IMR-90 (cell line): Measurements from ENCODE around the gene FOSL2. TPM values are rescaled to one million over a fixed set of nuclear protein-coding genes. Genes with fewer than 3 reads are reported as not detected.

Experiments used
- ATAC-seq: fragments of 200-7000 bp; cut with Tn5 transposase; 2 replicates; pipeline ENCODE4 v1.9.1; 2020; ENCODE audit warnings: low read depth, mild to moderate bottlenecking, moderate library complexity
- BruUV-seq: library from RNA; stranded (reverse); fragments of 400-500 nt; replicated peaks from 2 replicates; lab custom pipeline; 2021; lab: Mats Ljungman, UMichigan
- CTCF ChIA-PET: fragments of 300-600 bp; formaldehyde crosslinking; extraction: SDS; loops from one replicate; lab custom pipeline; 2021; ENCODE audit warnings: antibody characterized with exemption; lab: Yijun Ruan, JAX
- POLR2A ChIA-PET: fragments of 300-600 bp; sonication (Branson Sonifier 250); formaldehyde crosslinking; loops from one replicate; lab custom pipeline; 2022; ENCODE audit warnings: antibody characterized with exemption; ENCODE audit not compliant: unreplicated experiment; lab: Charles Lee
- DNase-seq: peaks from one replicate; pipeline ENCODE4 v3.0.0; 2013
- H2AFZ ChIP-seq: replicated peaks from 2 replicates; pipeline ENCODE3; 2013; ENCODE audit warnings: low read length, mild to moderate bottlenecking; ENCODE audit not compliant: poor library complexity
- H2AK5ac ChIP-seq: 2 replicates; pipeline ENCODE4 v1.6.1; 2013; ENCODE audit warnings: low read depth, low read length, inconsistent platforms
- H2AK9ac ChIP-seq: replicated peaks from 2 replicates; pipeline ENCODE3; 2013; ENCODE audit warnings: mild to moderate bottlenecking, low read depth, low read length, moderate library complexity; ENCODE audit not compliant: poor library complexity
- H2BK120ac ChIP-seq: 2 replicates; pipeline ENCODE4 v1.6.1; 2013; ENCODE audit warnings: low read depth, low read length, inconsistent platforms
- H2BK15ac ChIP-seq: 3 replicates; pipeline ENCODE4 v1.6.1; 2013; ENCODE audit warnings: low read depth, low read length, inconsistent platforms
- H2BK20ac ChIP-seq: 2 replicates; pipeline ENCODE4 v1.6.1; 2013; ENCODE audit warnings: low read depth, mild to moderate bottlenecking, inconsistent platforms, low read length, moderate library complexity
- H2BK5ac ChIP-seq: 2 replicates; pipeline ENCODE4 v1.6.1; 2013; ENCODE audit warnings: mild to moderate bottlenecking, low read depth, low read length, inconsistent platforms; ENCODE audit not compliant: poor library complexity, severe bottlenecking
- H3K14ac ChIP-seq: replicated peaks from 2 replicates; pipeline ENCODE4 v1.6.1; 2013; ENCODE audit warnings: low read depth, low read length, inconsistent platforms
- H3K18ac ChIP-seq: 2 replicates; pipeline ENCODE4 v1.6.1; 2013; ENCODE audit warnings: low read depth, low read length, control low read depth
- H3K23ac ChIP-seq: 2 replicates; pipeline ENCODE4 v1.6.1; 2013; ENCODE audit warnings: low read depth, low read length, inconsistent platforms
- H3K27ac ChIP-seq: 2 replicates; pipeline ENCODE4 v1.5.1; 2013; ENCODE audit warnings: mild to moderate bottlenecking, control low read depth, low read length; ENCODE audit not compliant: insufficient read depth
- H3K27me3 ChIP-seq: 2 replicates; pipeline ENCODE4 v1.6.1; 2013; ENCODE audit warnings: low read length; ENCODE audit not compliant: control insufficient read depth, insufficient read depth
- H3K36me3 ChIP-seq: 2 replicates; pipeline ENCODE4 v1.6.1; 2013; ENCODE audit warnings: low read length, mixed read lengths; ENCODE audit not compliant: control insufficient read depth, insufficient read depth
- H3K4ac ChIP-seq: 2 replicates; pipeline ENCODE4 v1.6.1; 2013; ENCODE audit warnings: low read depth, low read length, inconsistent platforms
- H3K4me1 ChIP-seq: 2 replicates; pipeline ENCODE4 v1.6.1; 2013; ENCODE audit warnings: low read length, mixed read lengths; ENCODE audit not compliant: control insufficient read depth, insufficient read depth
- H3K4me2 ChIP-seq: 2 replicates; pipeline ENCODE4 v1.6.1; 2013; ENCODE audit warnings: low read depth, mild to moderate bottlenecking, control low read depth, low read length, moderate library complexity
- H3K4me3 ChIP-seq: 2 replicates; pipeline ENCODE4 v1.5.1; 2013; ENCODE audit warnings: low read depth, mild to moderate bottlenecking, control low read depth, low read length, moderate library complexity; ENCODE audit not compliant: insufficient read depth
- H3K56ac ChIP-seq: 2 replicates; pipeline ENCODE4 v1.6.1; 2013; ENCODE audit warnings: low read length, inconsistent platforms; ENCODE audit not compliant: insufficient read depth; ENCODE audit errors: extremely low read depth
- H3K79me1 ChIP-seq, 2 experiments: 2 replicates each; pipeline ENCODE4 v1.6.1; 2013; ENCODE audit warnings: low read length in 2 of 2, inconsistent platforms in 1 of 2, low read depth in 1 of 2
- H3K9ac ChIP-seq: 2 replicates; pipeline ENCODE4 v1.6.1; 2013; ENCODE audit warnings: low read depth, low read length, control low read depth
- H3K9me1 ChIP-seq: 2 replicates; pipeline ENCODE4 v1.6.1; 2013; ENCODE audit warnings: low read length, inconsistent platforms; ENCODE audit not compliant: insufficient read depth
- H3K9me3 ChIP-seq: 2 replicates; pipeline ENCODE4 v1.6.1; 2013; ENCODE audit warnings: low read length; ENCODE audit not compliant: control insufficient read depth, insufficient read depth
- H4K20me1 ChIP-seq: 2 replicates; pipeline ENCODE4 v1.6.1; 2013; ENCODE audit warnings: low read length, inconsistent platforms; ENCODE audit not compliant: insufficient read depth
- H4K5ac ChIP-seq: 2 replicates; pipeline ENCODE4 v1.6.1; 2013; ENCODE audit warnings: mild to moderate bottlenecking, low read depth, low read length, control low read depth
- H4K8ac ChIP-seq, 2 experiments: 2 replicates each; pipeline ENCODE4 v1.6.1; 2013; ENCODE audit warnings: low read depth in 2 of 2, low read length in 2 of 2, control low read depth in 1 of 2, inconsistent platforms in 1 of 2
- H4K91ac ChIP-seq: 2 replicates; pipeline ENCODE4 v1.6.1; 2013; ENCODE audit warnings: low read depth, low read length, inconsistent platforms; ENCODE audit not compliant: insufficient read depth
- BHLHE40 ChIP-seq: fragments of 150-350 bp; IDR thresholded peaks from 2 replicates; pipeline ENCODE4 v1.6.1; 2016; ENCODE audit warnings: mild to moderate bottlenecking, low read depth, low read length
- CEBPB ChIP-seq: IDR thresholded peaks from 2 replicates; pipeline ENCODE4 v1.6.1; 2012; ENCODE audit warnings: low read depth, low read length, improper control_type of control experiment
- CHD1 ChIP-seq: IDR thresholded peaks from 2 replicates; pipeline ENCODE4 v1.6.1; 2012; ENCODE audit warnings: low read depth, low read length, improper control_type of control experiment
- FOS ChIP-seq: fragments of 150-350 bp; IDR thresholded peaks from 2 replicates; pipeline ENCODE4 v1.6.1; 2016; ENCODE audit warnings: low read depth, low read length
- MAZ ChIP-seq: IDR thresholded peaks from 2 replicates; pipeline ENCODE4 v1.6.1; 2012; ENCODE audit warnings: low read depth, mild to moderate bottlenecking, low read length, improper control_type of control experiment, moderate library complexity, borderline replicate concordance
- NFE2L2 ChIP-seq: fragments of 150-350 bp; IDR thresholded peaks from 2 replicates; pipeline ENCODE4 v1.6.1; 2016; ENCODE audit warnings: low read depth, mild to moderate bottlenecking, low read length
- POLR2A ChIP-seq: IDR thresholded peaks from 2 replicates; pipeline ENCODE4 v1.6.1; 2012; ENCODE audit warnings: mild to moderate bottlenecking, low read depth, low read length
- RAD21 ChIP-seq: IDR thresholded peaks from 2 replicates; pipeline ENCODE4 v1.6.1; 2012; ENCODE audit warnings: low read length, improper control_type of control experiment
- RFX5 ChIP-seq: IDR thresholded peaks from 2 replicates; pipeline ENCODE4 v1.8.0; 2012; ENCODE audit warnings: low read depth, mild to moderate bottlenecking, low read length, moderate library complexity
- SMC3 ChIP-seq: fragments of 150-350 bp; IDR thresholded peaks from 2 replicates; pipeline ENCODE4 v1.6.1; 2016; ENCODE audit warnings: low read depth, mild to moderate bottlenecking, antibody characterized with exemption, low read length, moderate library complexity
- WGBS, 2 experiments: methylation state at CpG; one replicate each; pipeline versions ENCODE4 v1.1.5 to v1.1.7; 2013; ENCODE audit warnings: missing lambda C conversion rate in 2 of 2; ENCODE audit not compliant: insufficient read length in 1 of 2; ENCODE audit errors: extremely low coverage in 2 of 2; 5-methylcytosine and 5-hydroxymethylcytosine counted together
- dilution Hi-C: fragments of 300-500 bp; cut with HindIII; formaldehyde crosslinking; loops from one replicate; pipeline ENCODE4 v1.14.3; 2018; ENCODE audit warnings: low sequenced_read_pairs; ENCODE audit not compliant: unreplicated experiment
- in situ Hi-C: fragments of 300-500 bp; cut with MboI; formaldehyde crosslinking; loops from 3 replicates; pipeline ENCODE4 v1.14.3; 2019; ENCODE audit warnings: low sequenced_read_pairs, inconsistent platforms, mixed read lengths
- intact Hi-C: fragments of 100-400 bp; cut with micrococcal nuclease; formaldehyde crosslinking; loops from 2 replicates; pipeline ENCODE4 v1.10.0; 2022
- polyA plus RNA-seq, 3 experiments: library from polyadenylated mRNA; depleted of rRNA; stranded (reverse); fragments of >200 nt; gene quantifications; 2 replicates each; pipeline ENCODE4 v1.2.3, GENCODE V29; 2012; ENCODE audit warnings: low replicate concordance in 1 of 3
- total RNA-seq: library from RNA; depleted of rRNA; stranded (reverse); fragments of >200 nt; gene quantifications from 2 replicates; pipeline ENCODE4 v1.2.3, GENCODE V29; 2012
- TF ChIP-seq, protein P1 (sequence below): fragments of 150-350 bp; IDR thresholded peaks from 2 replicates; pipeline ENCODE4 v1.6.1; 2016; ENCODE audit warnings: low read depth, mild to moderate bottlenecking, low read length, moderate library complexity, borderline replicate concordance
- TF ChIP-seq, protein P2 (sequence below): conservative IDR thresholded peaks from 2 replicates; pipeline ENCODE4 v1.5.1; 2012; ENCODE audit warnings: mild to moderate bottlenecking, low read depth, low read length, improper control_type of control experiment
- TF ChIP-seq, protein P3 (sequence below): fragments of 150-350 bp; IDR thresholded peaks from 2 replicates; pipeline ENCODE4 v1.6.1; 2017; ENCODE audit warnings: mild to moderate bottlenecking, antibody characterized with exemption, low read length, low read depth

FOSL2 gene
- total and polyA plus RNA-seq, 2 of the 4 experiments (the other 2 are of a cell fraction): 31.4 to 46.3 TPM

DNA sequence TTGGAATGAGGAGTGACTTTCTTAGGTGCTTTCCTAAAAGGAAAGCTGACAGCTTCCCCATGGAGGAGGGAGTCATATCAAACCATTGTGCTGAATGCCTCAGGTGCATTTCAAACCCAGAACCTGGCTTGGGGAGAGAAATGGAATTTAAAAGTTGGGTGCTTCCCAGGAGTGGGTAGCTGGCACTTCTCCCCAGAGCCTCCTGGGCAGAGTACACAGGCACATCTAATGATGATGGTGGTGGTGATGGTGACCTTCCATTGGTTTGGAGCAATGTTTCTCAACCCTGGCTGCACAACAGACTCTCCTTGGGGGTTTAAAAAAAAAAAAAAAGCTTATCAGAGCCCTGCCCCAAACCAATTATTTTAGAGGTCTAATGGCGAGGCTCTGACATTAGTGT, 8.3 kb downstream of the FOSL2 start:
- no TSS peak for BruUV-seq
- H2AFZ ChIP-seq: no peak overlapping the region
- ATAC-seq (no peak), DNase-seq (no peak)
- dilution Hi-C loops (no loop called here), in situ Hi-C loops (no loop called here), intact Hi-C loops (no loop called here)
- H3K9me1 ChIP-seq: peaks cover 48% of the 10 kb centered on the region
- H2BK5ac ChIP-seq: no peak overlapping the region
- no peak overlapping the region for H4K5ac ChIP-seq
- WGBS, 2 experiments: no CpG with 5 or more reads among the region's 1 CpG
- ChIA-PET CTCF (interaction anchor here (0.5 to 1.3 kb wide), 2 partner anchors 16 to 178 kb away, joined by 4 to 5 read pairs; no protein-coding TSS in a partner anchor), POLR2A (interaction anchor here (0.6 kb wide), 2 partner anchors 8 to 1746 kb away, joined by 3 to 4 read pairs; partner anchors contain the start of genes FOSL2 and YPEL5)
- H3K4ac ChIP-seq: no peak overlapping the region
- H2BK120ac ChIP-seq: no peak overlapping the region
- peaks cover 99% of the 10 kb centered on the region for H4K20me1 ChIP-seq
- H3K9ac ChIP-seq: no peak overlapping the region
- peaks cover 72% of the 10 kb centered on the region for H3K36me3 ChIP-seq
- no peak overlapping the region for H3K4me3 ChIP-seq
- H3K4me1 ChIP-seq: peaks cover 49% of the 10 kb centered on the region
- no peak overlapping the region for H2BK15ac ChIP-seq
- no peaks in the 10 kb centered on the region for H3K9me3 ChIP-seq
- no peak overlapping the region for H2AK5ac ChIP-seq
- H3K23ac ChIP-seq: no peak overlapping the region
- H3K14ac ChIP-seq: no peak overlapping the region
- no peak overlapping the region for H3K18ac ChIP-seq
- H3K79me1 ChIP-seq: peaks cover 9 to 79% of the 10 kb centered on the region in 2 experiments; a peak in 3 of 4 replicates
- no peak for TF ChIP-seq MAZ
- TF ChIP-seq NFE2L2: no peak
- TF ChIP-seq, protein P1, sequence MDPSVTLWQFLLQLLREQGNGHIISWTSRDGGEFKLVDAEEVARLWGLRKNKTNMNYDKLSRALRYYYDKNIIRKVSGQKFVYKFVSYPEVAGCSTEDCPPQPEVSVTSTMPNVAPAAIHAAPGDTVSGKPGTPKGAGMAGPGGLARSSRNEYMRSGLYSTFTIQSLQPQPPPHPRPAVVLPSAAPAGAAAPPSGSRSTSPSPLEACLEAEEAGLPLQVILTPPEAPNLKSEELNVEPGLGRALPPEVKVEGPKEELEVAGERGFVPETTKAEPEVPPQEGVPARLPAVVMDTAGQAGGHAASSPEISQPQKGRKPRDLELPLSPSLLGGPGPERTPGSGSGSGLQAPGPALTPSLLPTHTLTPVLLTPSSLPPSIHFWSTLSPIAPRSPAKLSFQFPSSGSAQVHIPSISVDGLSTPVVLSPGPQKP: no peak
- TF ChIP-seq RAD21: no peak
- no peak for TF ChIP-seq BHLHE40
- TF ChIP-seq, protein P2, sequence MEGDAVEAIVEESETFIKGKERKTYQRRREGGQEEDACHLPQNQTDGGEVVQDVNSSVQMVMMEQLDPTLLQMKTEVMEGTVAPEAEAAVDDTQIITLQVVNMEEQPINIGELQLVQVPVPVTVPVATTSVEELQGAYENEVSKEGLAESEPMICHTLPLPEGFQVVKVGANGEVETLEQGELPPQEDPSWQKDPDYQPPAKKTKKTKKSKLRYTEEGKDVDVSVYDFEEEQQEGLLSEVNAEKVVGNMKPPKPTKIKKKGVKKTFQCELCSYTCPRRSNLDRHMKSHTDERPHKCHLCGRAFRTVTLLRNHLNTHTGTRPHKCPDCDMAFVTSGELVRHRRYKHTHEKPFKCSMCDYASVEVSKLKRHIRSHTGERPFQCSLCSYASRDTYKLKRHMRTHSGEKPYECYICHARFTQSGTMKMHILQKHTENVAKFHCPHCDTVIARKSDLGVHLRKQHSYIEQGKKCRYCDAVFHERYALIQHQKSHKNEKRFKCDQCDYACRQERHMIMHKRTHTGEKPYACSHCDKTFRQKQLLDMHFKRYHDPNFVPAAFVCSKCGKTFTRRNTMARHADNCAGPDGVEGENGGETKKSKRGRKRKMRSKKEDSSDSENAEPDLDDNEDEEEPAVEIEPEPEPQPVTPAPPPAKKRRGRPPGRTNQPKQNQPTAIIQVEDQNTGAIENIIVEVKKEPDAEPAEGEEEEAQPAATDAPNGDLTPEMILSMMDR: no peak
- no peak for TF ChIP-seq CHD1
- no peak for TF ChIP-seq RFX5
- TF ChIP-seq, protein P3, sequence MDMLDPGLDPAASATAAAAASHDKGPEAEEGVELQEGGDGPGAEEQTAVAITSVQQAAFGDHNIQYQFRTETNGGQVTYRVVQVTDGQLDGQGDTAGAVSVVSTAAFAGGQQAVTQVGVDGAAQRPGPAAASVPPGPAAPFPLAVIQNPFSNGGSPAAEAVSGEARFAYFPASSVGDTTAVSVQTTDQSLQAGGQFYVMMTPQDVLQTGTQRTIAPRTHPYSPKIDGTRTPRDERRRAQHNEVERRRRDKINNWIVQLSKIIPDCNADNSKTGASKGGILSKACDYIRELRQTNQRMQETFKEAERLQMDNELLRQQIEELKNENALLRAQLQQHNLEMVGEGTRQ: no peak
- TF ChIP-seq SMC3: no peak
- TF ChIP-seq CEBPB: no peak
- TF ChIP-seq POLR2A: no peak
- no peak for TF ChIP-seq FOS
- H4K8ac ChIP-seq: no peak overlapping the region
- no peaks in the 10 kb centered on the region for H3K27me3 ChIP-seq
- H2BK20ac ChIP-seq: no peak overlapping the region
- H2AK9ac ChIP-seq: no peak overlapping the region
- H3K4me2 ChIP-seq: no peak overlapping the region
- H4K91ac ChIP-seq: no peak overlapping the region
- H3K56ac ChIP-seq: no peak overlapping the region
- no peak overlapping the region for H3K27ac ChIP-seq
